HL-60 (cell line): ENCODE measurements around the gene GRPEL2.

Experiments used
- DNase-seq, 2 experiments: peaks; one replicate each; pipeline ENCODE4 v3.0.0-alpha.2; 2010 to 2020; ENCODE audit warnings: low read depth in 1 of 2, low spot score in 1 of 2
- H3K27ac ChIP-seq: fragments of 250-450 bp; sonication (Bioruptor Pico); replicated peaks from 2 replicates; pipeline ENCODE4 v1.5.1; 2020; ENCODE audit warnings: mild to moderate bottlenecking, moderate library complexity
- H3K27me3 ChIP-seq: fragments of 250-450 bp; sonication (Bioruptor Pico); 2 replicates; pipeline ENCODE4 v1.5.1; 2021; ENCODE audit warnings: mild to moderate bottlenecking, moderate library complexity; ENCODE audit not compliant: insufficient read depth, poor library complexity, severe bottlenecking
- H3K4me3 ChIP-seq: replicated peaks from 2 replicates; pipeline ENCODE4 v1.5.1; 2011; ENCODE audit warnings: mild to moderate bottlenecking, control low read depth, low read length; ENCODE audit not compliant: insufficient read depth
- CTCF ChIP-seq: IDR thresholded peaks from one replicate; pipeline ENCODE4 v1.5.1; 2011; ENCODE audit warnings: low read length, control low read depth, inconsistent platforms; ENCODE audit not compliant: insufficient read depth
- GABPA ChIP-seq: IDR thresholded peaks from 2 replicates; pipeline ENCODE4 v1.6.1; 2012; ENCODE audit warnings: low read depth
- POLR2AphosphoS5 ChIP-seq: IDR thresholded peaks from 2 replicates; pipeline ENCODE4 v1.6.1; 2012; ENCODE audit warnings: low read depth
- REST ChIP-seq: IDR thresholded peaks from 2 replicates; pipeline ENCODE4 v1.6.1; 2012; ENCODE audit warnings: low read depth; ENCODE audit not compliant: insufficient replicate concordance
- SPI1 ChIP-seq: IDR thresholded peaks from 2 replicates; pipeline ENCODE4 v1.6.1; 2012; ENCODE audit warnings: low read depth, mild to moderate bottlenecking, borderline replicate concordance

GRPEL2 gene

GRCh38 chr5:149357370-149358293, 12.3 kb downstream of the GRPEL2 start, which contains the start of gene PCYOX1L:
TSS of gene PCYOX1L (plus strand) at chr5:149358046. CDS start at chr5:149358069, 23 bp downstream.
- Histone ChIP-seq H3K27ac (peak within 1 kb of the TSS; percentile 79), H3K4me3 (peak within 1 kb of the TSS; percentile 97), H3K27me3 (no peaks in the 10 kb centered on the region)
- TF ChIP-seq GABPA = no peak
- TF ChIP-seq POLR2AphosphoS5 = no peak; the same call in none of the 2 replicates
- TF ChIP-seq SPI1 = no peak
- TF ChIP-seq CTCF = no peak
- TF ChIP-seq REST = no peak
- DNase-seq = peak; percentile 80 to 98

- peak; percentile 38 to 75 for DNase-seq
- H3K4me3 ChIP-seq = peak overlapping the region; percentile 97
- peak overlapping the region; percentile 79 for H3K27ac ChIP-seq
- no peaks in the 10 kb centered on the region for H3K27me3 ChIP-seq
- TF ChIP-seq GABPA = no peak
- no peak for TF ChIP-seq REST
- peak; percentile 33; the same call in 1 of the 2 replicates for TF ChIP-seq POLR2AphosphoS5
- TF ChIP-seq SPI1 = peak; percentile 74
- TF ChIP-seq CTCF = no peak
These were observed 13.0 kb downstream of the GRPEL2 start for GRCh38 chr5:149358294-149358651.

- peak overlapping the region; percentile 79 for H3K27ac ChIP-seq
- H3K27me3 ChIP-seq = no peaks in the 10 kb centered on the region
- no peak for TF ChIP-seq POLR2AphosphoS5
- no peak for TF ChIP-seq GABPA
- no peak for TF ChIP-seq SPI1
- TF ChIP-seq CTCF = no peak
- no peak for TF ChIP-seq REST
- peak overlapping the region; percentile 97 for H3K4me3 ChIP-seq
- DNase-seq = no peak
These were observed 13.7 kb downstream of the GRPEL2 start for GRCh38 chr5:149358868-149359495.
